HG03159 (cell line): Measurements from ENCODE around the gene INSYN2A.

Source experiments
- ATAC-seq: cut with Tn5 transposase; IDR thresholded peaks from one replicate; pipeline ENCODE4 v1.9.1; 2021; ENCODE audit warnings: mild to moderate bottlenecking, moderate library complexity; ENCODE audit not compliant: unreplicated experiment

Gene INSYN2A

GRCh38 chr10:127196282-127197153 is at the start of gene INSYN2A:
Gene INSYN2A, minus strand, starts transcription at chr10:127196591. Its CDS starts 20,196 bp downstream, at chr10:127176395.
- ATAC-seq: no peak

DNA sequence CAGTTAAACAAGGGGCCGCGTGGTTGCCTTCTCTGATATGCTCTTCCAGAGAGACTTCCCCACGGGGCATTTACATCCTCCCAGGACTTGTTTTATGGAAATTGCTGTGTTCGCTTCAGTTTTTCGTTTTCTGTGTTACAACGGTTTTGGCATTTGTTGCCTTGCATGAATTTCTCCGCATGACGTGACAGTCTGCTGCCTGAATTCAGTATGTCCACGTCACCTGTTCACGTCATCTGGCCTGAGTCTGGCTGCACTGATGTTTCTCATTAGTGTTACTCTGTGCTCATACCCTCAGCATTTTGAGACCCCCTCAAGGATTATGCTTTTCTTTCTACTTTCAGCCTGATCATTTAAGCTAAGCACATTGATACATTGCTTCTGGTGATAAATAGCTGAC is 49.1 kb upstream of the INSYN2A start:
- ATAC-seq: no peak

DNA sequence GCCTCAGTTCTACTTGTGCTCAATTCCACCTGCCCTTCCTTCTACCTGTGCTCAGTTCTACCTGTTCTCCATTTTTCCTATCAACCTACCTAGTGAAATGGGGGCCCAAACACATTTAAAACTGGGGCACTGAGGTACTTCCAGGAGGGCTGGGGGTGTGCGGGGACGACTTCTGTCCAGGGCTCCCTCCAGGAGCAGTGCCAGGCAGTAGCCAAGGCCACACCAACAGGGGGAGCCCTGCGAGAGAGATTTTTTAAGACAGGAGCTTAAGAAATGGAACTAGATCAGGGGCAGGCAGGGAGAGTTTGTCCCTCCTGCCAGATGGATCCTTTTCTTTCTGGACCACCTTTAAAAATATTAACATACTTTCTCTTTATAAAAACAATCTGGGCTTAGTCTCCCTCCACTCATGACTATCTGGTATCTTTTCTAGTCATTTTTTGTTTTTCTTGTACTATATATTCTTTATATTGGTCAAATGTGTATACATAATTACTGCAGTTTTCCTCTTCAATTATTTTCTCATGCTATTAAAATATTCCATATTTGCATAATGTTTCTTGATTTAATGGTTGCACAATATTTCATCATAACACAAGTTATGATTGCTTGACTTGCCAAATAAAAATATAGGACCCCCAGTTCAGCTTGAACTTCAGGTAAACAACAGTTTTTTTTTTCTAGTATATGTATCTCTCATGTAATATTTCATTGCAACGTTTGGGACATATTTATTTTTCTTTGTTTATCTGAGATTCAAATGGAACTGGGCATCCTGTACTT is 47.3 kb upstream of the INSYN2A start:
- ATAC-seq: no peak

DNA sequence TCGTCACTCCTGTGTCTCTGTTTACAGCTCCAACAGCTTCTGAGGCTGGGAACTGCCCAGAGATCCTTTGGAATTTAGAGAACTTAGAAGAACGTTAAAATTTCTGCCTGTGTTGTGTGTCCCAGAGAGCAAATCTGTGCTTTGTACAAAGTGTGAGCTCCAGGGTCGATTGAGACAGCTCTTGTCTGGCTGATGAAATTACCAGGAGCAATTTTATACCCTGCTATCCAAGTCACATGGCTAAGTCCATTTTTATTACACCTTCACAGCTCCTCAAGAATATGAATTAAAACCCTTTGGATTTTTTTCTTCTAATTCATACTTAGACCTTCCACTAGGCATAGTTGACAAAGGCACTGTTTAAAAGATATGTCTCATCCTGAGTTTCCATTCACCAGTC is 46.5 kb upstream of the INSYN2A start:
- no peak for ATAC-seq

- no peak for ATAC-seq
Measured at GRCh38 chr10:127236266-127236665, 39.9 kb upstream of the INSYN2A start.

- ATAC-seq: no peak
Measured at GRCh38 chr10:127234306-127234800, 38.0 kb upstream of the INSYN2A start.

DNA sequence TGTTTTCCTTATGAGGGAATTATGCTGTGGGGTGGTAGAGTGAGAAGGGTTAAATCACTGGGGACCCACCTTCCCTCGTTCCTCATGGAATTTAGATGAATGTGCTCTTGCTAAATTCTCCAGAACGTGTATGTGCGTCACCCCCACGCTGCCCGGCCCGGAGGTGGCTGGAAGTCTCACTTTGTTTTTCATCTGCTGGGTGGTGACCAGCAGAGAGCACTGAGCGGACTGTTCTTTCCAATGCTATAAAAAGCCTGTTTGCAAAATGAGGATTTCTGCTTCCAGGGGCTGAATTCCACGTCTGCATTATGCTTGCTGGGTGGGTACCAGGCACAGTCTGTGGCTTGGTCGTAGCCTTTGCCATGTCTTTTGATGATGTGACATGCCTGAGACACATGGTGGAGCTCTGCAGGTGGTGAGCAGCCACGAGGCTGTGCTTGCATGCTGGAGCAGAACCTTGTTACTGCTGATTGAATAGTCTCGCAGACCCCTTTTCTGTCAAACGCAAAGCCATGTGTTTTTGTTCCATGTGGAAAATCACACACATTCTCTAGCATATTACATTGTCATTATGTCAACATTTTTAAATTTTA is 31.9 kb upstream of the INSYN2A start:
- no peak for ATAC-seq

- no peak for ATAC-seq
Measured at GRCh38 chr10:127227663-127228062, 31.3 kb upstream of the INSYN2A start.

DNA sequence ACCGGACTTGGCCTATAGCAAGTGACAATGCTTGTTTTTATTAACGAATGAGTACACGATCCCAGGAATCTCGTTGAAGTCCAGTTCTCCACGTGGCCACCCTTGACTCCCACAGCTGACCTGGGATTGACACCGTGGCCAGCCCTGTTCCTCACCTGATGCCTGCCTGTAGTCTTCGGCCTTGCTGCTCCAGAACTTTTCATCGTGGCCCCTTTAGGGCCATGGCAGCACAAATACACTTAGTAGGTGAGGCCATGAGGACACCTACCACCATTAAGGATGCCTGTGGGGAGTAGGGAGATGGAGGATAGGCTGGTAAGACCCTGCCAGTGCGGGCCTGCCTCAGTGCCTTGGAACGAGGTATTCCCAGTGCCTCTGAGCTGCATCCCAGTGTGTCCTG is 30.6 kb upstream of the INSYN2A start:
- no peak for ATAC-seq

DNA sequence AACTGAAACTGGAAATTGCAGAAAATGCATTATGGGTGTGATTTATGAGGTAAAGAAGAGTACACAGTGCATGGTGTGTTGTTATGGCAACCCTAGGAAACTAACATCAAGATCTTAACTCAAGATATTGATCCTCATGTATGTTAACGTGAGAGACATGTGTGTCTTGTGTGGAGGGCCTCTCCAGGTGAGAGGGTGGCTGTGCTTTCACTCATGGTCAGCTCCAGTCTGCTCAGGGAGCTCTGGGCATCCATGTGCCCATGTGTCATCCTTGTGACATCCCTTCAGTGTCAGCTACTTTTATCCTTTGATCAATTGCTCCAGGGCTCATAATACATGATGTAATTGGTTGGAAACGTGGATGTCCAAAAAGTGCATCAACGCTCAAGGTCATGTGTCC is 24.9 kb upstream of the INSYN2A start:
- no peak for ATAC-seq

GRCh38 chr10:127218658-127219057 is 22.3 kb upstream of the INSYN2A start:
- ATAC-seq: no peak

DNA sequence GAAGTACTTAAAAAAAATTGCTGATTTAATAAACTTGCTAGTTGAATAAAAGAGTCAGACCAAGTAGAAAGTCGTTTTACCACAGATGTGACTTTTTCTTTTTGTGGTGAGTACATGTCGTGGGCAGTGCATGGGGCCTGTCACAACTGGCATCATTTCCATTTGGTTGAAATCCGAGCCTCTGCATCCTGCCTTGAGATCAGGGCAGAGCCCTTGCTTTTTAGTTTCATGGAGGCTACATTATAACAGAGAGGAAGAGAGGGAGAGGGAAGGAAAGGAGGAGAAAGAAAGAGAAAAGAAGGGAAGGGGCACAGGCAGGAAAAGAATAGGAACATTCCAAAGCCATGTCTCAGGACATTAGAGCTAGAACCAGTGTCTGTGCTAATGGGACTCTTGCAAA is 20.4 kb upstream of the INSYN2A start:
- no peak for ATAC-seq

DNA sequence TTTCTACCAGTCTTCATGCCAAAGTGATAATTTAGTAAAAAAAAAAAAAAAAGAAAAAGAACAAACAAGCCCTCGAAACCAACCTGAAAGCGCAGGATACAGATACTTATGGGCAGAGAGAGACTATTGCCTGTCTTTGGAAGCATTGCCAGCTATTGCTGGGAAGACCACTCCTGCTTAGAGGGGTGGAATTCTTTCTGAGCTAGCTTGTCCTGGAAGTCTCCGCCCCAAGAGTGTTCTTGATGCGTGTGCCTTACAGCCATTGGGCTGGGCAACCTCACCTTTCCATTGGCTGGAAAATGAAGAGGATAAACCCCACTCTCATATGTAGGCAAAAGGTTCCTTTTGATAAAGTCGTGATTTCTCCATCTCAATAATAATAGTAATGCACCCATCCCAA is 19.9 kb upstream of the INSYN2A start:
- no peak for ATAC-seq

DNA sequence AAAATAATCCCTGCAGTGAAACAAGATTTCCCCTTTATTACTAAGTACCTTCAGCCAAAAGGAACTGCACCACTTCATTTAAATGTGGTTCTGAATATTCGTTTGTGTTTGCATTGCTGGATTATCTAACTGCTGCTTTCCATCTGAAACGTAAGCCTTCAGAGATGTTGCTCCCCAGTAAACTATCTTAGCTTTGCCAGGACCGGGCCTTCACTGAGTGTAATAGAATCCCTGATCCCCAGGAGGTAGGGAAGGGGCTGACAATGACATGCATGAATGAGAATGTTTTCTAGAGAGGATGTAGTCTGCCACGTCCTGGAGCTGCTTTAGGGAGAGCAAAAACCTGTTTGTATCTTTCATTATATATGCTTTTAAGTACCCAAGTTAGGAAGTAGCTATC is 19.5 kb upstream of the INSYN2A start:
- ATAC-seq: no peak

GRCh38 chr10:127210936-127211466 is 14.6 kb upstream of the INSYN2A start:
- ATAC-seq: no peak

- ATAC-seq: no peak
Measured at GRCh38 chr10:127207081-127207480, 10.7 kb upstream of the INSYN2A start.

DNA sequence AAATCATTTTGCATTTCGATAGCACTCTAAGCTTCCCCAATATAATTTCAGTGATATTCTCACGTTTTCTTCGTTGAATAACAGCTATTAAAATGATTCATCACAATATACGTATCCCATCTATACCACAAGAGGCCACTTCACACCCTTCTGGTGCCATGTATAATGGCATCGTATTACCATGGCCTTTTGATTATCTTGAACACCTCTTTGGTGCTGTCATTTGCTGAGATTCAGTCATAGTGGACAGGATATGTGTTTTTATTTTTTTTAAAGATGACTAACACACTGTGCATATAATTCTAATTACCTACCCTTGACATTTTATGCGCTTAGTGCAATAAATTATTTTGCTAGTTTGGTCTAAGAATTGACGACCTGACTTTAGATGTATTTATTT is 6.7 kb upstream of the INSYN2A start:
- ATAC-seq: no peak

- no peak for ATAC-seq
Measured at GRCh38 chr10:127200646-127201045, 4.3 kb upstream of the INSYN2A start.

- ATAC-seq: no peak
Measured at GRCh38 chr10:127198721-127199120, 2.3 kb upstream of the INSYN2A start.

- no peak for ATAC-seq
Measured at GRCh38 chr10:127198307-127198706, 1.9 kb upstream of the INSYN2A start.

GRCh38 chr10:127197154-127197432 is 702 bp upstream of the INSYN2A start:
- no peak for ATAC-seq
